GM04504 (cell line): ENCODE data around the gene FTSJ3.
A peak's percentile ranks its signal among the peaks of the same experiment; 100 is the strongest.
"Not testable (repeated sequence)": the region's sequence is repeated elsewhere in the genome, so short reads cannot be mapped to it uniquely, and the experiment has no call there.

Experiments used
- DNase-seq: peaks from one replicate; pipeline ENCODE4 v3.0.0-alpha.2; 2012; ENCODE audit warnings: low read depth

The FTSJ3 gene

GRCh38 chr17:63827002-63827800 lies at the start of gene FTSJ3, which contains the start of gene PSMC5:
TSS of gene FTSJ3 (minus strand) at chr17:63827663. CDS start at chr17:63826902, 761 bp downstream.
TSS of gene PSMC5 (plus strand) at chr17:63827431. CDS start at chr17:63827491, 60 bp downstream.
- peak; percentile 88 for DNase-seq

DNA sequence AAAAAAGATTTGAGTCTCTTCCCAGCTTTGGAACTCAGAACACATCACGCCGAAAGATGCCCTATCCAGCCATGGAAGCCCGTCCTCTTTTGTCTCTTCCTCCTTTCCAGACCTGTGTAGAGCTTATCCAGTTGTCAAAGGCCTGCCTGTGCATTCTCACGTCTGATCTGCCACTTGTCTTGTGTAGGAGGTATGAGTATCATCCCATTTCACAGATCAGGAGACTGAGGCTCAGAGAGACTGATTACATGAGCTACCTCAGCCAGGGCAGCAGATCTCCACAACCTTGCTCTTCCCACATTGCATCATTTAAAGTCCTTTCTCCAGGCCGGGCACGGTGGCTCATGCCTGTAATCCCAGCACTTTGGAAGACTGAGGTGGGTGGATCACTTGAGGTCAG lies 47.2 kb upstream of the FTSJ3 start:
- DNase-seq = not testable (repeated sequence)

DNA sequence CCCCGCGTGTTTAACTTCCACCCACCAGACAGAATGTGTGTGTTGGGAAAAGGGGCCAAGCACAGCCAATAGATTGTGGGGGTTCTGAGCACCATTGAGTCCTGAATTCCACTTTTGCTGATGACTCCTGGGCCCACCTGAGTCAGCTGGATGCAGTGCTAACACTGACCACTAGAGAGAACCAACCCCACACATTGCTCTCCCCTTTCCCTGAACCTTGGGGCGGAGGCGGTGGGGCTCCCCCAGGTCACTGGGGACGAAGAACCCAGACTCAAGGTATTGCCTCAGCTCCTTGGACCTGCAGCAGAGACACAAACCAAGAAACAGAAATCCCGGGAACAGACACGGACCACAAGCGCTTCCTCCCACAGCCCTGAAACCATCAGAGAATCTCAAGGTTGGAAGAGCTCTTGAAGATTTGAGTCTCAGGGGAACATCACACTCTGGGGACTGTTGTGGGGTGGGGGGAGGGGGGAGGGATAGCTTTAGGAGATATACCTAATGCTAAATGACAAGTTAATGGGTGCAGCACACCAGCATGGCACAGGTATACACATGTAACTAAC lies 46.7 kb upstream of the FTSJ3 start:
- not testable (repeated sequence) for DNase-seq

GRCh38 chr17:63873577-63873976 lies 46.1 kb upstream of the FTSJ3 start, which contains the start of gene CSH2:
TSS of gene CSH2 (minus strand) at chr17:63873677. CDS start at chr17:63873614, 63 bp downstream.
- not testable (repeated sequence) for DNase-seq

DNA sequence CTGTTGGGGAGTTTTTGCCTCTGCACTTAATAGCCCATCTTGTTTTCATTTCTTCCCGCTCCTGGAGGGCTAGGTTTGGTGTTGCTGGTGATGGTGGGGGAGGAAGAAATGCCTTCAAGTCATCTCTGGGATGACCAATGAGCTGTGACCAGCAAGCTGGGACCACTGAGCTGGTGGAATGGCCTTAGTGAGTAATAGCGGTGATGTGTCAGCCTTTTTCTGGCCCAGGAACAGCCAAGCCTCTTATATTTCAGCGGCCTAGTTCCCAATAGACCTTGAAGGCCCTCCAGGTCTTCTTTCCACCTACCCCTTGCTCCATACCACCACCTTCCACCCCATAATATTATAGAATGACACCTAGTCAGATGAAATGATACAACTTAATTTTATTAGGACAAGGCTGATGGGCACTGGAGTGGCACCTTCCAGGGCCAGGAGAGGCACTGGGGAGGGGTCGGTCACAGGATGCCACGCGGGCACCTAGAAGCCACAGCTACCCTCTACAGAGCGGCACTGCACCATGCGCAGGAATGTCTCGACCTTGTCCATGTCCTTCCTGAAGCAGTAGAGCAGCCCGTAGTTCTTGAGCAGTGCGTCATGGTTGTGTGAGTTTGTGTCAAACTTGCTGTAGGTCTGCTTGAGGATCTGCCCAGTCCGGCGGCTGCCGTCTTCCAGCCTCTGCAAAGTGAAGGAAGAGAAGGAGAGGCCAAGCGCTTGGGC lies 44.3 kb upstream of the FTSJ3 start:
- DNase-seq = not testable (repeated sequence)

- not testable (repeated sequence) for DNase-seq
These were observed 42.8 kb upstream of the FTSJ3 start for GRCh38 chr17:63870292-63870665.

DNA sequence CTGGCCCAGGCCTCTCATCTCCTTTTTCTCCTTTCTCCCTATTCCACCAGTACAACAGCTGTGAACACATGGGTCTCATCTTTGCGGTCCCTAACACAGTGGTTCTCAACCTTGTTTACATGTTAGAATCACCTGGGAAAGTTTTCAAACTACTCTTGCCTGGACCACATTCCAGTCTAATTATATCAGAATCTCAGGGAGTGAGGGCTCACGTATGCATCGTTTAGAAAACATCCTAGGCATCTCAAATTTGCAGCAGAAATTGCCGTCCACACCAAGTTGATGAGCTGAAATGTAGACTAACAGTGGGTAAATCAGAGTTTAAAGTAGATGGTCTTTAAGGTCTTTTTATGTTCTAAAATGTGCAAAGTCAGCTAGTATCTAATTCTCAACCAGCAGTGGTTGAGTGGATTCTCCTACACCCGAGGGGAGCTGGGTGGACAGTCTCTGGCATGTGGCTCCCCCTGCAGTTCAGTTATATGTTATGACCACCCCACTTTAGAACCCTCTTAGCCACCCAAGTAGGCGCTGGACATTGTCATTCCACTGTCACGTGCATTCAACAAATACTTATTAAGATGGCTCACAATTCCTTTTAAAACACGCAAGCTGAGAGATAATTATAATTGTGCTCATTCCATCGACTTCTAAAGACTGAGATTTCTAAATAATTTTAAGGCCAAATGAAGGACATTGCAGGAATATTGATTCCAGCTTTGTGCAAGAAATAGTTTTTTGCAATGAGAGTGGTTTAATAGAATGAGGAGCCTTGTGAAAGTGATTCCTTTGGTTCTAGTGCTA lies 42.2 kb upstream of the FTSJ3 start:
- not testable (repeated sequence) for DNase-seq

DNA sequence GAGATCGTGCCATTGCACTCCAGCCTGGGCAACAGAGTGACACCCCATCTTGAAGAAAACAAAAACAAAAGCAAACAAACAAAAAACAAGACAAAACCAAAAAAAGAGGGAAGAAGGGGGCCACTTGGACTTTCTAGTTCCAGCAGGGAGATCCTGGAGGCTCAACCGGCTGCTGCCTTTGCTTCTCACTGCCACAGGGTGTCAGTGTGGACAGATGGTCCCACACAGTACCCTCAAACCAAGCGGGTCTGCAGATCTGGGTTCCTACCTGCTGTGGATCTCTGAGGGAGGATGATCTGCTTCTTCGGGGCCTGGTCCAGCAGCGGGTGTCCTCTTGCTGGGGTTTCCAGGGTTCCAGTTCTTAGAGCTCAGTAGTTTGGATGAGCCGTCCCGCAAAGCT lies 39.2 kb upstream of the FTSJ3 start:
- DNase-seq = not testable (repeated sequence)

DNA sequence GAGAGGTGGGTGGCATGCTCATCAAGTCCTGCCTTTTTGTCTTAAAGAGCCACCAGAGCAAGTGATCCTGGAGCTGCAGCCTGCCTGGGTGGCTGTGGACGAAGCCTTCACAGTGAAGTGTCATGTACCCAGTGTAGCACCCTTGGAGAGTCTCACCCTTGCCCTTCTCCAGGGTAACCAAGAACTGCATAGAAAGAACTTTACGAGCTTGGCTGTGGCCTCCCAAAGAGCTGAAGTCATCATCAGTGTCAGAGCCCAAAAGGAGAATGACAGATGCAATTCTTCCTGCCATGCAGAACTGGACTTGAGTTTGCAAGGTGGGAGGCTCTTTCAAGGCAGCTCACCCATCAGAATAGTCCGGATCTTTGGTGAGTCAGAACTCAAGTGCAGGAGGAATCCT lies 31.8 kb upstream of the FTSJ3 start:
- DNase-seq = no peak

DNA sequence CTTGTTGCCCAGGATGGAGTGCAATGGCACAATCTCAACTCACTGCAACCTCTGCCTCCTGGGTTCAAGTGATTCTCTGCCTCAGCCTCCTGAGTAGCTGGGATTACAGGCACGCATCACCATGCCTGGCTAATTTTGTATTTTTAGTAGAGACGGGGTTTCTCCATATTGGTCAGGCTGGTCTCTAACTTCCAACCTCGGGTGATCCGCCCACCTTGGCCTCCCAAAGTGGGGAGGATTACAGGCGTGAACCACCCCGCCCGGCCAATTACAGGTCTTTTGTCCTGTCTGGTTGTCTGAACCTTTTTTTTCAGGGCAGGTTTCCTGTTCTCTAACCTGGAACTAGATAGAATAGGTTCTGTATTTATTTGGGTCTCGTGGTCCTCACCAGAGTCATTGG lies 29.0 kb upstream of the FTSJ3 start:
- not testable (repeated sequence) for DNase-seq

DNA sequence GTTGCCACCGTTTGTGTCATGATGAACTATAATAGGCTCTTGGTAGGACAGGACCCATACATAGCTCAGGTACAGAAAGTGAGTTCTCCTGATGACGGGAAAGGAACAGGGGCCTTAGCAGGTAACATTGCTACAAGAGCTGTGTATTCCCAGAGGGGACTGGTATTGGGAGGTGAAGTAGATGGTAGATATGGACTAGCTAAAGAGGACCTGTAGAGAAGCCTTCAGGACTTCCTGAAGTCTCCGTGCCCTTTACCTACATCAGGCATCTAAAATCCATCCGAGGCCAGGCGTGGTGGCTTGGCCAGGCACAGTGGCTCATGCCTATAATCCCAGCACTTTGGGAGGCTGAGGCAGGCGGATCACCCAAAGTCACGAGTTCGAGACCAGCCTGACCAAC lies 27.7 kb upstream of the FTSJ3 start:
- DNase-seq = no peak

DNA sequence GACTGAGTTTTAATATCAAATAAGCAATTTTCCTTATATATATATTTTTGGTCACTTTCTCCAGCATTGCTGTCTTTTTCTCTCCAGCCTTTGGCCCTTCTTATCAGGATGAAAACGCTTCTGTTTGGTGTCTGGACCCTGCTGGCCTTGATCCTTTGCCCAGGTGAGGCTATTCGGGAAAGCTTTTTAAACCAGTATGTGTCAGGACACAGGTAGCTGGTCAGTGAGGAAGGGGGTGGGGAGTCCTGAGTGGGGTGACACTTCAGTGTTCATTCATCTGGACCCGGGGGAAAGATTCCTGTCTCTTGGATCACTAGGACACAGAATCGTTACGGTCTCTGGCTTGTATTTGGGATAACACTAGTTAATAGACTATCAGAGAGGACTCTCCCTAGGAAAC lies 27.2 kb upstream of the FTSJ3 start:
- no peak for DNase-seq

DNA sequence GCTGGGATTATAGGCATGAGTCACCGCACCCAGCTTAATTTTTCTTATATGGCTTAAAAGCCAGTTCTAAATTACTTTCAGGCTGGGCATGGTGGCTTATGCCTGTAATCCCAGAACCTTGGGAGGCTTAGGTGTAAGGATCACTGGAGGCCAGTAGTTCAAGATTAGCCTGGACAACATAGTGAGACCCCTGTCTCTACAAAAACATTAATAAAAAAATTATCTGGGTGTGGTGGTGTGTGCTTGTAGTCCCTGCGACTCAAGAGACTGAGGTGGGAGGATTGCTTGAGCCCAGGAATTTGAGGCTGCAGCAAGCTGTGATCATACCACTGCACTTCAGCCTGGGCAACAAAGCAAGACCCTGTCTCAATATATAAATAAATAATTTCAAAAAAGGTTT lies 25.8 kb upstream of the FTSJ3 start:
- no peak for DNase-seq

DNA sequence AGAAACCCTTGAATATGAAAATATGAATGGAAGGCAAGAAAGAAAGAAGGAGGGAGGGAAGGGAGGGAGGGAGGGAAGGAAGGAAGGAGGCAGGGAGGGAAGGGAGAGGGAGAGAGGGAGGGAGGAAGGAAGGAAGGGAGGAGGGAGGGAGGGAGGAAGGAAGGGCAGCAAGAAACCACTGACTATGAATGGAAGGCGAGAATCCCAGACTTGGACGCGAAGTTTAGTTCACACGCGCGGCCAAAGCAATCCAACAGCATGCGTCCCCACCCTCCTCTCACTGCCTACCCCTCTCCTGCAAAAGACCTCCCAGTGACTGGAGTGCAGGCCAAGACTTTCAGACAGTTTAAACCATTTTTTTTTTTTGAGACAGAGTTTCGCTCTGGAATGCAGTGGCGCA lies 22.9 kb upstream of the FTSJ3 start:
- no peak for DNase-seq

DNA sequence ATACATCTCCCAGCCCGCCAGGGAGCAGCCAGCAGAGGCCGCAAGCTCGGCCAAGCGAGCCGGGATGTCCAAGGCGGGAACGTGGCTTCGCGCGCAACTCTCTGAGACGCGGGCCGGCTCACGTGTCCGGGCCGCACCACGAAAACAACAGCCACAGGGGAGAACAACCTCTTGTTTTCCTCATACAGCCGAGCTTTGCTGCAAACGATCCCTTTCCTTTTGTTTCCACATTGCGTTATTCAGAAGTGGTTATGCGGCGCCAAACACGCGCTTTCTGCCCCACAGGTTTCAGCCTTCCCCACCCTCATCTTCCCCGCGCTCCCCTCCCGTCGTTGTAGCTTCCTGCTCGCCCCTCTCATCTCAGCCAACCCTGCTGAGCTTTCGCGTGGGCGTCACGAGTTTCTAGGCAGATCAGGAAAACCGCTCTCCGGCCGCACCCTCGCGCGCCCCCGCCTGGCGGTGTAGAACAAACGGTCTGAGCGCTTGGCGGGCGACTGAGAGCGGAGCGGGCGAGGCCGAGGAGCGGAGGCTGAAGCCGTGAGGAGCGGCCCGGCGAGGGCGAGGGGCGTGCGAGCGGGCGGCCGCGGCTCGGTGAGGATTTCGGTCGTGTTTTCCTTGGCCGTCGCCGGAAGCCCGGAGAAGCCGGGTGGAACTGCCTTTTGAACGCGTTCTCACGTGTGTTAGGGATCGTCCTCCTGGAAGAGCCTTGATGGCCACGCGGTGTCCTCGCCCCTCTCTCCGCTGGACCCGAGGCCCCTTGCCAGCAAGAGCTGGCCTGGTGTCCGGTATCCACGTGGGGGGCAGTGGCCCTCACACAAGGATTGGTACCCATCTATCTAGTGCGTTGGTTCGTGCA lies 21.6 kb upstream of the FTSJ3 start:
- peak; percentile 68 for DNase-seq

GRCh38 chr17:63847525-63848249 lies 20.2 kb upstream of the FTSJ3 start:
- no peak for DNase-seq

GRCh38 chr17:63845509-63845908 lies 18.0 kb upstream of the FTSJ3 start:
- no peak for DNase-seq

DNA sequence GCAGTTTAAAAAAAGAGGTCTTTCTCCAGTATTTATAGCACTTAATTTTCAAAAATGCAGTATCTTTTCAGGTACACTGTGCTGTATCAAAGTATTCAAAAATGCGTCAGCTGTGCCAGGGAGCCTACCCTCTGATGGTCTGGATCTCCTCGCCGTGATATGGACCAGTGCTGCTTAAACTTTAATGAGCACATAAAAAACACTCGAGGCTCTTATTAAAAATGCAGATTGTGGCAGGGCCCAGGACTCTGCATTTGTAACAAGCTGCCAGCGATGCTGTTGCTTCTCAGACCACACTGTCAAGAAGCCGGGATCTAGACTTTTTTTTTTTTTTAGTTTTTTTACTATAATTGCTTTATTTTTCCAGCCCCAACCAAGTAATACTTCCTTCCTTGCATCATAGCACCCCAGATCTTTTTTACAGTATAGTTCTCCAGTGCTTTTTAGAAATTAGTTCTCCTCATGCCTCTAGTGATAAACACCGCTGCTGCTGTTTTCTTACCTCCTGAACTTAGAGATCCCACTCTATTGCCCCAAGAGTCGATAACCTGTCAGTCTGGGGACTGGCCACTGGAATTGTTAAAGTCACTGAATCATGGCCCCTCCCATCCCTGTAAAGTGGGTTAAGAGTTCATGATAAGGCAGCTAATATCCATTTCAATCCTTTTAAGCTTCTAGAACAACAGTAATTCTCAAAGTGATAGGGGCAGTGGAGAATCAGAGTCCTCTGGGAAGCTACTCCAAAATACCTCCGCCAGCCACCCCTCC lies 16.6 kb upstream of the FTSJ3 start:
- DNase-seq = no peak

- DNase-seq = peak; percentile 67
These were observed 16.0 kb upstream of the FTSJ3 start for GRCh38 chr17:63843387-63843888.
